ENCODE results near the gene JAZF1.

JAZF1 gene

GRCh38 chr7:28136420-28136819 lies 44.2 kb downstream of the JAZF1 start:
- no peak for DNase-seq (ENCODE audit: low read depth in 2 of 2)

- no peak for DNase-seq (ENCODE audit: low read depth in 2 of 2)
Observed at GRCh38 chr7:28135760-28136159, 44.8 kb downstream of the JAZF1 start.

GRCh38 chr7:28135315-28135714 lies 45.3 kb downstream of the JAZF1 start:
- DNase-seq (ENCODE audit: low read depth in 2 of 2): no peak

- DNase-seq (ENCODE audit: low read depth in 2 of 2): no peak
Observed at GRCh38 chr7:28133872-28134271, 46.7 kb downstream of the JAZF1 start.

- DNase-seq (ENCODE audit: low read depth in 2 of 2): no peak
Observed at GRCh38 chr7:28132959-28133870, 47.4 kb downstream of the JAZF1 start.

- DNase-seq (ENCODE audit: low read depth in 2 of 2): peak in 1 of 2 experiments; percentile 47
Observed at GRCh38 chr7:28130277-28130676, 50.3 kb downstream of the JAZF1 start.

GRCh38 chr7:28128608-28129007 lies 52.0 kb downstream of the JAZF1 start:
- peak in 1 of 2 experiments; percentile 54 for DNase-seq (ENCODE audit: low read depth in 2 of 2)

- no peak for DNase-seq (ENCODE audit: low read depth in 2 of 2)
Observed at GRCh38 chr7:28126410-28127041, 54.1 kb downstream of the JAZF1 start.

- DNase-seq (ENCODE audit: low read depth in 2 of 2): peak in 1 of 2 experiments; percentile 7
Observed at GRCh38 chr7:28125431-28126409, 54.9 kb downstream of the JAZF1 start.

GRCh38 chr7:28124413-28124812 lies 56.2 kb downstream of the JAZF1 start:
- DNase-seq (ENCODE audit: low read depth in 2 of 2): no peak

GRCh38 chr7:28123752-28124151 lies 56.8 kb downstream of the JAZF1 start:
- no peak for DNase-seq (ENCODE audit: low read depth in 2 of 2)

GRCh38 chr7:28121496-28121895 lies 59.1 kb downstream of the JAZF1 start:
- no peak for DNase-seq (ENCODE audit: low read depth in 2 of 2)

- no peak for DNase-seq (ENCODE audit: low read depth in 2 of 2)
Observed at GRCh38 chr7:28116041-28116440, 64.6 kb downstream of the JAZF1 start.

GRCh38 chr7:28115261-28115660 lies 65.3 kb downstream of the JAZF1 start:
- no peak for DNase-seq (ENCODE audit: low read depth in 2 of 2)

- no peak for DNase-seq (ENCODE audit: low read depth in 2 of 2)
Observed at GRCh38 chr7:28114056-28114455, 66.5 kb downstream of the JAZF1 start.

- DNase-seq (ENCODE audit: low read depth in 2 of 2): no peak
Observed at GRCh38 chr7:28112883-28113540, 67.6 kb downstream of the JAZF1 start.

GRCh38 chr7:28112467-28112866 lies 68.1 kb downstream of the JAZF1 start:
- no peak for DNase-seq (ENCODE audit: low read depth in 2 of 2)

- DNase-seq (ENCODE audit: low read depth in 2 of 2): no peak
Observed at GRCh38 chr7:28112012-28112411, 68.6 kb downstream of the JAZF1 start.

GRCh38 chr7:28110427-28111012 lies 70.1 kb downstream of the JAZF1 start:
- DNase-seq (ENCODE audit: low read depth in 2 of 2): no peak

- no peak for DNase-seq (ENCODE audit: low read depth in 2 of 2)
Observed at GRCh38 chr7:28108747-28109146, 71.8 kb downstream of the JAZF1 start.

GRCh38 chr7:28107960-28108359 lies 72.6 kb downstream of the JAZF1 start:
- DNase-seq (ENCODE audit: low read depth in 2 of 2): no peak
